NB4 (cell line): ENCODE results near the gene CGREF1.
A peak's percentile ranks its signal among the peaks of the same experiment; 100 is the strongest.

ENCODE experiments used
- DNase-seq: peaks from one replicate; pipeline ENCODE4 v3.0.0; 2010; ENCODE audit warnings: low read depth
- H3K4me3 ChIP-seq: one replicate; pipeline ENCODE4 v1.5.1; 2011; ENCODE audit warnings: mild to moderate bottlenecking, low read depth, low read length, moderate library complexity
- CTCF ChIP-seq: IDR thresholded peaks from one replicate; pipeline ENCODE4 v1.5.1; 2012; ENCODE audit warnings: low read depth, low read length
- MYC ChIP-seq: IDR thresholded peaks from 2 replicates; pipeline ENCODE4 v1.6.1; 2011; ENCODE audit warnings: low read depth, low read length
- POLR2A ChIP-seq: IDR thresholded peaks from 2 replicates; pipeline ENCODE4 v1.6.1; 2011; ENCODE audit warnings: mild to moderate bottlenecking; ENCODE audit not compliant: insufficient read length; ENCODE audit errors: extremely low read depth
- TF ChIP-seq, protein P1 (sequence below): IDR thresholded peaks from 2 replicates; pipeline ENCODE4 v1.6.1; 2011; ENCODE audit warnings: low read depth, low read length

CGREF1 gene

GRCh38 chr2:27053776-27054175 lies 65.2 kb downstream of the CGREF1 start:
- TF ChIP-seq CTCF (no peak), POLR2A (no peak)
- DNase-seq: no peak
- H3K4me3 ChIP-seq: no peak overlapping the region

DNA sequence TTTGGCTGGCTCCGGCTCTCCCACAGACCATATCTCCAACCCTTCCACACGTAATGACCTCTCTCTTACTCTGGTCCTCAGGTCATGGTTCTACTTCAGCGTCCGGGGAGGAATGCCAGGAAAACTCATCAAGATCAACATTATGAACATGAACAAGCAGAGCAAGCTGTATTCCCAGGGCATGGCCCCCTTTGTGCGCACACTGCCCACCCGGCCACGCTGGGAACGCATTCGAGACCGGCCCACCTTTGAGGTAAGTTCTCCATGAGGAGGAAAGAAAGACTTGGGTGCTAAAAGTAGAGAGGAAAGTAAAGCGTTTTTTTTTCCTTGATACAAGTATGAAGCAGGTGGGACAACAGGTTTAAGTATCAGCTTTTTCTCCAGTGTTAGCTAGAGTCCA lies 65.6 kb downstream of the CGREF1 start:
- no peak overlapping the region for H3K4me3 ChIP-seq
- TF ChIP-seq POLR2A (no peak), CTCF (no peak), MYC (no peak)
- TF ChIP-seq, protein P1, sequence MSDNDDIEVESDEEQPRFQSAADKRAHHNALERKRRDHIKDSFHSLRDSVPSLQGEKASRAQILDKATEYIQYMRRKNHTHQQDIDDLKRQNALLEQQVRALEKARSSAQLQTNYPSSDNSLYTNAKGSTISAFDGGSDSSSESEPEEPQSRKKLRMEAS: no peak
- no peak for DNase-seq

GRCh38 chr2:27051902-27052645 lies 66.9 kb downstream of the CGREF1 start:
- H3K4me3 ChIP-seq: peak overlapping the region; percentile 81
- peak; percentile 54 for DNase-seq
- TF ChIP-seq CTCF (no peak), POLR2A (no peak), MYC (no peak)
- TF ChIP-seq, protein P1: no peak

GRCh38 chr2:27050996-27051901 lies 67.7 kb downstream of the CGREF1 start, which contains the start of gene AGBL5:
AGBL5 (plus strand) TSS chr2:27051668; CDS start chr2:27052959, 1,291 bp downstream.
- DNase-seq: peak; percentile 96
- TF ChIP-seq MYC: peak; percentile 50; the same call in 1 of the 2 replicates
- TF ChIP-seq, protein P1: peak; percentile 73
- peak; percentile 48 for TF ChIP-seq POLR2A
- no peak for TF ChIP-seq CTCF
- peak within 1 kb of the TSS; percentile 81 for H3K4me3 ChIP-seq
